Measurements from ENCODE around the gene OXCT2.
A peak's percentile ranks its signal among the peaks of the same experiment; 100 is the strongest.

Gene OXCT2

DNA sequence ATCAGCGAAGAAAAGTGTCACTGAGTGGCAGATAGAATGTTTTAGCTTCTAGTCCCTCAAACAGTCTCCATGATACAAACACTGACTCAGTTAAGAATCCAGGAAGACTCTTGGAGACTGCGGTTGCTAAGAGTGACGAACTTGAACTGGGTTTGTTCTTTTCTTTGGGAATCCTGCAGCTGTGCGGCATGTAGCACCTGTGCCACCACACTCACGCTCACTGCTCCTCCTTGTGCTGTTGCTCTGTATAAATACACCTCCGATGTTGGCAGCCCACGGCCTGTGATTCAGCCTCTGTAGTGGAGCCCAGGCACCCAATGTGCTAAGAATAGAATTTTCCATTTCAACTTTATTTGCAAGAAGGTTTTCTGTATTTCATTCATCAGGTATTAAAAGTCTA lies 38.0 kb downstream of the OXCT2 start:
- DNase-seq (ENCODE audit: low spot score) = no peak

DNA sequence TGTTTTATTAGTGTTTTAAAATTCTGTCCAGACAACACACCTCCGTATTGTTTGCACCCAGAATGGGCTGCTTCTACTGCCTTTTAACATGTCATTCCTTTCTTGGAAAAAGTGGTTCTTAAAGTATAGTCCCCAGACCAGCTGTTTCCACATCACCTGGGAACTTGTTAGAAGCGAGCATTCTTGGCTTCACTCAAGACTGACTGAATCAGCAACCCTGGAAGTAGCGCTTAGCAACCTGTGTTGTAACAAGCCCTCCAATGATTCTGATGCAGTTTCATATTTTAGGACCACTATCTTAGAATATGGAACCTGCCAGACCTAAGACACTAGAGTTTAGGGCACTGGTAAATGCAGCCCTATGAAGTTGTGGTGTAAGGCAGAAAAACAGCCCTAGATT lies 38.4 kb downstream of the OXCT2 start:
- DNase-seq (ENCODE audit: low spot score) = no peak

DNA sequence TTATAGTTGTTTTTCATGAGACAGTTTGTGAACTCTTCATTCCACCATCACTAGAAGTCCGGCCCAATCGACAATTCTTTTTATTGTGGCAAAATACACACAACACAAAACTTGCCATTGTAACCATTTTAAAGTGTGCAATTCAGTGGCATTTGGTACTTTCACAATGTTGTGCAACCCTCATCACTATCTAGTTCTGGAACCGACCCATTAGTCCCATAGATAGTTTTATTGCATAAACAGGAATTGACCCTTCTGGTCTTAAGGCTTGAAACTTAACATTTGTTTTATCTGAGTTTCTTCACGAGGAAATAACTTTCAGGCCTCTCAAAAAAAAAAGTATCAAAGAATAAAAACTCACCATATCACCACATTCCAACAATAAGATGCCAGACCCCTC lies 41.3 kb downstream of the OXCT2 start:
- no peak for DNase-seq (ENCODE audit: low spot score)

DNA sequence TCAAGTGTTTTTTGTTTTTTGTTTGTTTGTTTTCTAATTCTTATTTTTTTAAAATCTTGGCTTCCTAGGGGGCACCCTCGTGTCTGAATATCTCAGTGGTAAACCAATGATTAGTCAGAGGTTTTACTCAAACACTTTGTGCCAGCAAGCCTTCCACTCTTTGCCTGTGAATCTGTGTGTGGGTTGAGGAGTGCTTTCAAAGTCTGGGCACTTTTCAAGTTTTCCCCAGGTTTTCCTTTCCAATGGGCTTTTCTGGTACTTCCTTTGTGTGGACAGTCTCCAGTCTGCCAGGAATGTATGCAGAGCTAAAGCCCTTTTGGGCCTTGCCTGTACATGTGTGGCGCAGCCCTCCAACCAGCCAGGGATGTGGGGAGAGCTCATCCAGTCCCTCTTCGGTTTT lies 42.1 kb downstream of the OXCT2 start:
- DNase-seq (ENCODE audit: low spot score) = no peak

DNA sequence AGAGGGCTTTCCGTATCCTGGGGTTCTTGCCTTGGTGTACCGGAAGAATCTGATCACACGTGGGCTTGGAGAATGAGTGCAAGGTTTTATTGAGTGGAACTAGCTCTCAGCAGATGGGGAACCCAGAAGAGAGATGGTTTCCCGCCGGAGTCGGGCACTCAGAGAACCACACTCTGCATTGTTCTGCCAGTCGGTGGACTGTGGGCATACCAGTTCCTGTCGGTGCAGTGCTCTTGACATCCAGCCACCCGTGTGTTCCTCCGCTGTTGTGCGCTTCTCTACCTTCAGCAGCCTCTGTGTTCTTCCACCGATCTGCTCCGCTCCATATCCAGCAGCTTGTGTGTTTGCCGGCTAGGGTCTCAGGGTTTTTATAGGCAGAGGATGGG lies 43.2 kb downstream of the OXCT2 start:
- no peak for DNase-seq (ENCODE audit: low spot score)

DNA sequence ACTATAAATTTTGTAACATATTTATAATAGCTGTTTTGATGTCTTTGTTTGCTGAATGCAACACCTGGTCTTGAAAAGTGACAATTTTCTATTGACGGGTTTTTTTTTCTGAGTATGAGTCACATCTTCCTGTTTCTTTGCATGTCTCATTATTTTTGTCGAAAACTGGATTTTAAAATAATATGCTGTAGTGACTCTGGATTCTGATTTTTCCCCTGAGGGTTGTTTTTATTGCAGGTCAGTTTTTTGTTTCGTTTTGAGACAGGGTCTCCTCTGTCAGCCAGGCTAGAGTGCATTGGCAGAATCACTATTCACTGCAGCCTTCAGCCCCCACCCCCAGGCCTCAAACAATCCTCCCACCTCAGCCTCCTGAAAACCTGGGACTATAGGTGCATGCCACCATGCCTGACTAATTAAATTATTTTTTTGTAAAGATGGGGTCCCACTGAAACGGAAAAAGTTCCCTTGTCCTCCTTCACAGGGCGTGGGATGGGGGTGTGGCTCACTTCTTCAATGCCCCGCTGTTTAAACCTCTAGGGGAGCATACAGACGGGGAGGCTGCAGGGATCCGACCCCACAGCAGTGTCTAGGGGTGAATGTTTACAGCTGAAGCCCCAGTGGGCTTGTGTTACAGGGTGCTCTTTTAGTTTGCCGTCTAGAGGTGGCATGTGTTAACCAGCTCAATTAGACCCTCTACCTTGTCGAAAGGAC lies 43.8 kb downstream of the OXCT2 start:
- DNase-seq (ENCODE audit: low spot score) = no peak

DNA sequence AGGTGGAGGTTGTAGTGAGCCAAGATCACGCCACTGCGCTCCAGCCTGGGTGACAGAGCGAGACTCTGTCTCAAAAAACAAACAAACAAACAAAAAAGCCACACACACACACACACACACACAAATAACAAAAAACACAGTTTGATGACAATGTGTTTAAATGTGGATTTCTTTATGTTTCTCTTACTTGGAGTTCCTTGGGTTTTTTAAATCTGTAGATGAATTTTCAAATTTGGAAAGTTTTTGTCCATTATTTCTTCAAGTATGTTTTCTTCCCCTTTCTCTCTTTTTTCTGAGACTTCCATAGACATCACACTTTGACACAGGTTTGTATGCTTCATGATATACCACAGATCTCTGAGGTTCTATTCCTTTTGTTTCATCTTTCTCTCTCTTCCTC lies 44.5 kb downstream of the OXCT2 start:
- no peak for DNase-seq (ENCODE audit: low spot score)

DNA sequence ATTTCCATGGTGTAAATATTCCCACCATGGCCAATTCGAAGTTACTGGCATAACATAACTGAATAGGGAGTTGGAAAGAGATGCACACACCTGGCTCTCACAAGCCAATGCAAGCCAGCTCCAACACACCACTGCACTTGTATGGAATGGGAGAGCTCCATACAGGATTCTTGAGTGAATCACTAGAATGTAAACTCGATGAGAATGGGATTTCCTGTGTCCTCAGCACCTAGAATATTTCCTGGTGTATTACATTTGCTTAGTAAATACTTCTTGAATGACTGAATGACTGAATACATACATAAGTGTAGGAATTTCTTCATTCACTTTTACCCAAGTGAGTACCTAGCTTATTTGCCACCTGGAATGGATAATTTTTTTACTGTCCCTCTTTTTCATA lies 48.7 kb downstream of the OXCT2 start:
- DNase-seq (ENCODE audit: low spot score) = no peak

DNA sequence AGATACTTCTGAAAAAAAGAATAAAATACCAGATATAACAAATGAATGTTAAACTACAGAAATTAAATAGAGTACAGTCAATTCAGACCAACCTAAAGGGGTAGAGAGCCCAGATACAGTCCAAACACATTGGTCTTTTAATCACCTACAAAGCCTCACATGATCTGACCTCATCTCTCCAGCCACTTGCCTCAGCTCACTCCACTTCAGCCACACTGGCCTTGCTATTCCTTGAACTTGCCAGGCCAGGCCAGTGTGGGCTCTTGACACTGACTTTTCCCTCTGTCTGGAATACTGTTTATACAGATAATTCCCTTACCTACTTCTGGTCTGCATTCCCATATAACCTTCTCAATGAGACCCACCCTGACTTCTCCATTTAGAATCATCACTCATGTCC lies 49.5 kb downstream of the OXCT2 start:
- no peak for DNase-seq (ENCODE audit: low spot score)

DNA sequence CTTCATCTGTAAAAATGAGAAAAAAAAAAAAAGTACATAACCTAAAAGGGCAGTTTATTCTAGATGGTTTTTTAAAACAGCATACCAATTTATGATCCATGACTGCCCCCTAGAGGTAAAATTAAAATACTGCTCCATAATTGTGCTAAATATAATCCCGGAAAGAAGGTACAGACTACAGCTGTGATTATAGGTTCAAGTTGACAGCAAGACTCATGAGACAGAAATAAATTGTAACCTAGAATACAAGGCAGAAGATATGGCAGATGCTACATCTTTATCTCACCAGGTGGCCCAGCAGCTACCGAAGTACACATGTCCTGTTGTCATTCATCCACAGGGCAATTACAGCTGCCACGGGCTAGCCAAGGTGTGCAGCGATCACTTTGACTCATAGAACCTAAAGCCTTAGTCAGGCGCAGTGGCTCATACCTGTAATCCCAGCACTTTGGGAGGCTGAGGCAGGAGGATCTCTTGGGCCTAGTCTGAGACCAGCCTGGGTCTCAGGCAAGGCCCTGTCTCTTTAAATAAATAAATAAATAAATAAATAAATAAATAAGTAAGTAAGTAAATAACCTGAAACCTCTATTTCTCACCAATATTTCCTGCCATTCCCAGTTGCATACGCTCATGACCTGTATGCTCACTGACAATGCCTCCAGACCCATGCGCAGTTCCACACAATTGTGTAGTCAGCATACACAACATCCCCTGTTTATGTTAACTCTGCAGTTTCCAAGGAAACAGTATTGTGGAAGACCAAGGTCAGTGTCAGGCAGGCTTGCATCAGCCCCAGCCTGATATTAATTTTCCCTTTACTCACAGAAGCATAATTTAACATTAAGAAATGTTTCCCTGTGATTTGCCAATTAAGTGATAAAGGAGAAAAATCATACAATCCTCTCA lies 50.8 kb downstream of the OXCT2 start:
- DNase-seq (ENCODE audit: low spot score) = peak; percentile 71
